ENCODE measurements around the gene SAP130. TPM values are rescaled to one million over a fixed set of nuclear protein-coding genes. Genes with fewer than 3 reads are reported as not detected.

SAP130 gene
- total RNA-seq, 1 donor from 2014 or later: 14.2 TPM

GRCh38 chr2:128043041-128043440 lies 15.2 kb upstream of the SAP130 start:
- H3K27me3 ChIP-seq (ENCODE audit: low read depth): peaks cover 15% of the 10 kb centered on the region
- no peak for TF ChIP-seq CTCF (IDR thresholded peaks at IDR 0.05; ENCODE audit: borderline replicate concordance)
- H3K36me3 ChIP-seq: no peaks in the 10 kb centered on the region
- no peak overlapping the region for H3K27ac ChIP-seq (replicated peaks)
- no peak for DNase-seq
- H3K4me3 ChIP-seq: no peak overlapping the region
- peaks cover 44% of the 10 kb centered on the region for H3K9me3 ChIP-seq (replicated peaks)
- H3K4me1 ChIP-seq: no peaks in the 10 kb centered on the region
- intact Hi-C loops (cut with micrococcal nuclease): no loop called here

- TF ChIP-seq CTCF (IDR thresholded peaks at IDR 0.05; ENCODE audit: borderline replicate concordance): no peak
- DNase-seq: no peak
- Histone ChIP-seq H3K4me1 (no peaks in the 10 kb centered on the region), H3K27ac (replicated peaks) (no peak overlapping the region), H3K9me3 (replicated peaks) (peaks cover 54% of the 10 kb centered on the region), H3K4me3 (no peak overlapping the region), H3K27me3 (ENCODE audit: low read depth) (peaks cover 15% of the 10 kb centered on the region), H3K36me3 (no peaks in the 10 kb centered on the region)
- intact Hi-C loops (cut with micrococcal nuclease): no loop called here
Measured at GRCh38 chr2:128041561-128041960, 13.7 kb upstream of the SAP130 start.

- H3K4me3 ChIP-seq: no peak overlapping the region
- peaks cover 56% of the 10 kb centered on the region for H3K9me3 ChIP-seq (replicated peaks)
- H3K36me3 ChIP-seq: no peaks in the 10 kb centered on the region
- no peak overlapping the region for H3K27ac ChIP-seq (replicated peaks)
- no peak for DNase-seq
- no peaks in the 10 kb centered on the region for H3K4me1 ChIP-seq
- no peak for TF ChIP-seq CTCF (IDR thresholded peaks at IDR 0.05; ENCODE audit: borderline replicate concordance)
- peaks cover 15% of the 10 kb centered on the region for H3K27me3 ChIP-seq (ENCODE audit: low read depth)
- intact Hi-C loops (cut with micrococcal nuclease): no loop called here
Measured at GRCh38 chr2:128040166-128040771, 12.4 kb upstream of the SAP130 start.

GRCh38 chr2:128039535-128039934 lies 11.7 kb upstream of the SAP130 start:
- no peaks in the 10 kb centered on the region for H3K4me1 ChIP-seq
- no peak overlapping the region for H3K4me3 ChIP-seq
- no peak for TF ChIP-seq CTCF (IDR thresholded peaks at IDR 0.05; ENCODE audit: borderline replicate concordance)
- DNase-seq: no peak
- H3K9me3 ChIP-seq (replicated peaks): peaks cover 55% of the 10 kb centered on the region
- intact Hi-C loops (cut with micrococcal nuclease): no loop called here
- H3K36me3 ChIP-seq: no peaks in the 10 kb centered on the region
- H3K27ac ChIP-seq (replicated peaks): no peak overlapping the region
- peaks cover 15% of the 10 kb centered on the region for H3K27me3 ChIP-seq (ENCODE audit: low read depth)

GRCh38 chr2:128038411-128038810 lies 10.6 kb upstream of the SAP130 start:
- DNase-seq: no peak
- Histone ChIP-seq H3K27me3 (ENCODE audit: low read depth) (peaks cover 15% of the 10 kb centered on the region), H3K4me3 (no peak overlapping the region), H3K36me3 (no peaks in the 10 kb centered on the region), H3K4me1 (no peaks in the 10 kb centered on the region), H3K27ac (replicated peaks) (no peak overlapping the region), H3K9me3 (replicated peaks) (peaks cover 44% of the 10 kb centered on the region)
- TF ChIP-seq CTCF (IDR thresholded peaks at IDR 0.05; ENCODE audit: borderline replicate concordance): no peak
- intact Hi-C loops (cut with micrococcal nuclease): no loop called here
